NK-92 (cell line): Measurements from ENCODE around the gene CARD14.
"Not testable (repeated sequence)": the region's sequence is repeated elsewhere in the genome, so short reads cannot be mapped to it uniquely, and the experiment has no call there.

Source experiments
- DNase-seq: peaks from one replicate; lab custom pipeline; 2025; ENCODE audit not compliant: unreplicated experiment; lab: John Stamatoyannopoulos, UW

Gene CARD14

DNA sequence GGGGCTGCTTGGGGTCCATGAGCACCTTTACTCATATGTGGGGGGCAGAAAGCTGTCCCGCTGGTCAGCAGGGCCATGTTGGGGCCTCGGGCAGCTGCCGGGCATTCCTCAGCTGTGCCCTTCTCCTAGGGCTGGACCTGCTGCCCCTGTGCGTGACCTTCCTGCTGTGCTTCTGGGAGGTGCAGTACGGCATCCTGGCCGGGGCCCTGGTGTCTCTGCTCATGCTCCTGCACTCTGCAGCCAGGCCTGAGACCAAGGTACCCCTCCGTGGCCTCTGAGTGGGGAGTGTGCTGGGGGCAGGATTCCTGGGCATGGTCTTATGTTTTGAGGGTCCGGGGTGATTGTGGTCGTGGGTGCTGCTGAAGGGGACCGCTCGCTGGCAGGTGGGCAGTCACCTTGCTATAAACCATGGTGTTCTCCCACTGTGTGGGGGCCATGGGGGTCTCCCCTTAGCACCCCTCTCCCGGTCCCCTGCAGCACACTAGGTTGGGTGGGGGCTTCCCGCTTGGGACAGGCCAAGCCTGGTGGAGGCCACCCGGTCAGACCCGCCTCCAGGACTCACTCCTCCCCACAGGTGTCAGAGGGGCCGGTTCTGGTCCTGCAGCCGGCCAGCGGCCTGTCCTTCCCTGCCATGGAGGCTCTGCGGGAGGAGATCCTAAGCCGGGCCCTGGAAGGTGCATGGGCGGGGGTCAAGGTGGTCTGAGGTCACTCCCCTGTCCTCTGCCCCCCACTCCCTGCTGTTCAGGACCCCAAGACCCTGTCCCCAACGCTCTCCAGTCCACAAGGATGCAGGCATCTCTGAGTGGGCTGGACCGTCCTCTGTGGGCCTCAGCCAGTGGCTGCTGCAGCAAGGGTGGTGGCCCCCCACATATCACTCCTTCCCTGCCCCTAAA, 78.4 kb downstream of the CARD14 start:
- DNase-seq = no peak

DNA sequence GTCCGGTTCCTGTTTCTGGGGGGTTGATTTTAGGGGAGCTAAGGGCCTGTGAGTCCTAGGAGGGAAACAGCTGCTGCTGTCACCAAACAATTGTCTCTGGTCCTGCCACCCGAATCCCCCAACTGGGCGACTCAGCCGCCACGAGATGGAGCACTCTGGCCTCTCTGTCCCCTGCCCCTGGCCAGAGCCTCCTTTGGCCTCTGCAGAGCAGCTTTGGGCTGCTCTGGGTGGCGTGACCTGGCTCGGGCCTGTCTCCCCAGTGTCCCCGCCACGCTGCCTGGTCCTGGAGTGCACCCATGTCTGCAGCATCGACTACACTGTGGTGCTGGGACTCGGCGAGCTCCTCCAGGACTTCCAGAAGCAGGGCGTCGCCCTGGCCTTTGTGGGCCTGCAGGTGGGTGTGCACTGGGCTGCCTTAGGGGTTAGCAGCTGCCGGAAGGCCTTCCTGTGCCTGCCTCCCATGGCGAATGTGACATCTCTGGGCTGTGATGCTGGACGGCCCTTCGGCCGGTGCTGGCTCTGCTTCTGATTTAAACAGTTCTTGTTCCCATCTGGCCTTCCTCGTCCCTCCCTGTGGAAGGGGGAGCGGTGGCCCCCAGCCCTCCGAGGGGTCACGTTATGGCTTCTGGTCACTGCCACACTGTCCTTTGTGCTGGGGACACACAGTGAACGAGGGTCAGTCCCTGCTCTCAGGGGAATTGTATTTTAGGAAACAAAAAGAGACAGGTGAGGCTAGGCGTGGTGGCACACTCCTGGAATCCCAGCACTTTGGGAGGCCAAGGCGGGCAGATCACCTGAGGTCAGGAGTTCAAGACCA, 79.3 kb downstream of the CARD14 start:
- no peak for DNase-seq

DNA sequence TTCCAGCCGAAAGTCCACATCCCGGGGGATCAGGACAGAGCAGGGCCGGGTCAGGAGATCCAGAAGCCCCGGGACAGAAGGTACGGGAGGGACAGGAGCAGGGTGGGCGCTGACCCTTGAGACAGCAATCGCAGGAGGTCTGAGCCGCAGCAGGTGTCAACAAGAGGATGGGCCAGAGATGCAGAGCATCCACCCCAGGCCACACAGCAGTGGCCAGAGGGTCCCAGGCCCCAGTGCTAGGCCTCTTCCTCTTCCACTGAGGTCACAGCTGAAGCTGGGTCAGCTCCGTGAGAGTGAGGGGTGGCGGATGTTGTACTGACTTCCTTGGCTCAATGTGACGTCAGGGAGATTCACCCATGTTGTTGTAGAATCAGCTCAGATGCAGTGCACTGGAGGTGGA, 82.1 kb downstream of the CARD14 start:
- DNase-seq = no peak

DNA sequence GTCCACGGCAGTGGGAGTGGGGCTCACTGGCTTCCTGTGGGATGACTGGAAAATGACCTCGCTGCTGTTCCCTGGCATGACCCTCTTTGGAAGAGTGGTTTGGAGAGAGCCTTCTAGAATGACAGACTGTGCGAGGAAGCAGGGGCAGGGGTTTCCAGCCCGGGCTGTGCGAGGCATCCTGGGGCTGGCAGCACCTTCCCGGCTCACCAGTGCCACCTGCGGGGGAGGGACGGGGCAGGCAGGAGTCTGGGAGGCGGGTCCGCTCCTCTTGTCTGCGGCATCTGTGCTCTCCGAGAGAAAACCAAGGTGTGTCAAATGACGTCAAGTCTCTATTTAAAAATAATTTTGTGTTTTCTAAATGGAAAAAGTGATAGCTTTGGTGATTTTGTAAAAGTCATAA, 83.0 kb downstream of the CARD14 start:
- DNase-seq = no peak

DNA sequence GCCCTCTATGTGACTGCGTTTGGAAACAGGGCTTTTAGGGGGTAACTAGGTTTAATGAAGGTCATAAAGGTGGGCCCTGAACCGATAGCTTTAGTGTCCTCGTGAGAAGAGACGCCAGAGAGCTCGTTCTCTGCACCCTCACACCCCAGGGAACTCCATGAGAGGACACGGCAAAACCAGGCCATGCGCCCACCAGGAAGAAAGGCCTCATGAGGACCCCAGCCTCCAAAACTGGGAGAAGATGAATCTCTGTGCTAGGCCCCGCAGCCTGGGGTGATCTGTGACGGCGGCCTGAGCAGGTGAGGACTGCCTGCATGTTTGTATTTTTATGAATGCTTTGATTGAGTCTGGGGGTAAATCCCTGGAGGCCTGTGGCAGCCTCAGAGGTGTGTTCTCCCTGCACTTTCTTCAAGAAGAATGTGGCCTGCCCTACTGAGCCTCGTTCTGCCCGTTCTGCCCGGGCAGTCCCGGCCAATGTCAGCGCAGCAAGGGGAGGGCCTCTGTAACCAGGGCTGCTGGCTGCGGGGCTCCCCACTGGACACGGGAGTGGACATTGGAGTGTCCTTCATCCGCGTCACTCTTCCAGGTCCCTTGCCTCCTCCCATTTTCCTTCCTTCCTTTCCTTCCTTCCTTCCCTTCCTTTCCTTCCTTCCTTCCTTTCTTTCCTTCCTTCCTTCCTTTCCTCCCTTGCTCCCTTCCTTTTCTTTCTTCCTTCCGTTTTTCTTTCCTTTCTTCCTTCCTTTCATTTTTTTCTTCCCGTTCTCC, 84.0 kb downstream of the CARD14 start:
- no peak for DNase-seq

DNA sequence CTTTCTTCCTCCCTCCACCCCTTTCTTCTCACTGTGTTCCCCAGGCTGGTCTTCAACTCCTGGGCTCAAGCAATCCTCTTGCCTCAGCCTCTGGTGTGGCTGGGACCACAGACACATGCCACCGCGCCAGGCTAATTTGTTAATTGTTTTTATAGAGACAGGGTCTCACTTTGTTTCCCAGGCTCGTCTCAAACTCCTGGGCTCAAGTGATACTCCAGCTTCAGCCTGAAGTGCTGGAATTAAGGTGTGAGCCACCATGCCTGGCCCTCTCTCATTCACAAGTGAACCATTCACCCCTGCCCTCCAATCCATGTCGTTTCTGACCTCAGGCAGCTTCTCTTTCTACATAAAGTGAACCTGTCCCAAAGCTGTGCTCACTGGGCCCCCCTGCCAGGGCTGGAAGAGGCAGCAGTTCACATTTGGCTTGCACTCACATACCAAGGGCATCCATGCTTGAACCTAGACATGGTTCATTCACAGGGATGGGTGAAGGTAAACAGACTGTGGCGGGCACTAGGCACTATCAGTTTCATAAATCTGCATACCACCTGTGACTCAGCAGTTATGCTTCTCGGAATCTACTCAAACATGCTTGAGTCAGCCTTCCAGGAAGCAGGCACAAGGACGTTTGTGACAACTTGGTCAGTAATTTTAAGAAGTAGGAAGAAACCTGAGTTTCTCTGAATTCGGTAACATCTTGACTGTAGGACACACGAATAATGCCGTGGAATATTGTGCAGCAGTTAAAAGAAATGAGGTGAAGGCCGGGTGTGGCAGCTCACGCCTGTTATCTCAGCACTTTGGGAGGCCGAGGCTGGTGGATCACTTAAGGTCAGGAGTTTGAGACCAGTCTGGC, 84.8 kb downstream of the CARD14 start:
- no peak for DNase-seq

DNA sequence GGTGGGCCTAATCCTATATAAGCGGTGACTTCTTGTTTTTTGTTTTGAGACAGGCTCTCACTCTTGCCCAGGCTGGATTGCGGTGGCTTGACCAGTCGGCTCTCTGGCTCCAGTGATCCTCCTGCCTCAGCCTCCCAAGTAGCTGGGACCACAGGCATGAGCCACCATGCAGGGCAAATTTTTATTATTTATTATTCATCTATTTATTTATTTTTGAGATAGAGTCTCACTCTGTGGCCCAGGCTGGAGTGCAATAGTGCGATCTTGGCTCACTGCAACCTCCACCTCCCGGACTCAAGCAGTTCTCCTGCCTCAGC, 86.2 kb downstream of the CARD14 start:
- DNase-seq = no peak

DNA sequence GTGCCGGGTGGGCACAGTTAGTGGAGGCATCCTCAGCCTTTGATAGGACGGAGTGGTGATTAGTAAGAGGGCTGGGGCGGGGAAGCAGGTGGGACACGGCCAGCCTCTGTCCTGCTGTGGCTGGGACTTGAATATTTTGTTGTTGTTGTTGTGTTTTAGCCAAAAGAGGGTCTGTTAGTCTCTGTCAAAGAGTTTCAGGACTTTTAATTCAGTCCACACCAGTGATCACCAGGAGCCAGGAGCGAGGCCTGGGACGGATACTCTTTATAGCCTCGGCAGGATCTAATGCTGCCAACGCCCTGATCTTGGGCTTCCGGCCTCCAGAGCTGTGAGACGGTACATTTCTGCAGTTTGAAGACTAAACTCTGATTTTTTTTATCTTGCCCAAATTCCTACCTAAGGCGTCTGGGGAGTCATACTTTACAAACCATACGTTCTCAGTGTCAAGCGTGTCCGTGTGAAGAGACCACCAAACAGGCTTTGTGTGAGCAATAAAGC, 87.9 kb downstream of the CARD14 start:
- DNase-seq = no peak

DNA sequence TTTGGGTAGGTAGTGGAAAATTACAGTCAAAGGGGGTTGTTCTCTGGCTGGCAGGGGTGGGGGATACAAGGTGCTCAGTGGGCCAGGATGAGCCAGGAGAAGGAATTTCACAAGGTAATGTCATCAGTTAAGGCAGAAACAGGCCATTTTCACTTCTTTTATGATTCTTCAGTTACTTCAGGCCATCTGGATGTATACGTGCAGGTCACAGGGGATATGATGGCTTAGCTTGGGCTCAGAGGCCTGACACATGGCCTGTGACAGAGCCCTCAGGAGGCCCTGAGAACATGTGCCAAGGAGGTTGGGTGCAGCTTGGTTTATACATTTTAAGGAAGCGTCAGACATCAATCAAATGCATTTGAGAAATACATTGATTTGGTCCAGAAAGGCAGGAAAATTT, 88.5 kb downstream of the CARD14 start:
- not testable (repeated sequence) for DNase-seq
